GM12891 (cell line): Measurements from ENCODE around the gene AIM2.
"Not testable (repeated sequence)": the region's sequence is repeated elsewhere in the genome, so short reads cannot be mapped to it uniquely, and the experiment has no call there.

Source experiments
- PAX5 ChIP-seq: IDR thresholded peaks from 2 replicates; pipeline ENCODE4 v1.6.1; 2011; ENCODE audit warnings: low read length, moderate library complexity, mild to moderate bottlenecking; ENCODE audit not compliant: insufficient read depth, severe bottlenecking
- POLR2A ChIP-seq: IDR thresholded peaks from 2 replicates; pipeline ENCODE4 v1.6.1; 2011; ENCODE audit warnings: low read depth, low read length, control low read depth
- POLR2AphosphoS5 ChIP-seq: IDR thresholded peaks from 2 replicates; pipeline ENCODE4 v1.6.1; 2011; ENCODE audit warnings: low read depth, low read length, control low read depth
- SPI1 ChIP-seq: IDR thresholded peaks from 2 replicates; pipeline ENCODE4 v1.6.1; 2011; ENCODE audit warnings: low read depth, low read length, control low read depth
- TAF1 ChIP-seq: IDR thresholded peaks from 2 replicates; pipeline ENCODE4 v1.6.1; 2011; ENCODE audit warnings: low read depth, low read length, control low read depth

- not testable (repeated sequence) for TF ChIP-seq POLR2A, TAF1, POLR2AphosphoS5, SPI1, PAX5
Observed at GRCh38 chr1:159103021-159103420, 26.5 kb upstream of the AIM2 start.
